GM21529 (cell line): ENCODE measurements around the gene DDX31.

Source experiments
- ATAC-seq: cut with Tn5 transposase; IDR thresholded peaks from one replicate; pipeline ENCODE4 v1.9.1; 2021; ENCODE audit not compliant: unreplicated experiment

DDX31 gene

GRCh38 chr9:132637801-132638200 lies 32.0 kb downstream of the DDX31 start:
- ATAC-seq: no peak

DNA sequence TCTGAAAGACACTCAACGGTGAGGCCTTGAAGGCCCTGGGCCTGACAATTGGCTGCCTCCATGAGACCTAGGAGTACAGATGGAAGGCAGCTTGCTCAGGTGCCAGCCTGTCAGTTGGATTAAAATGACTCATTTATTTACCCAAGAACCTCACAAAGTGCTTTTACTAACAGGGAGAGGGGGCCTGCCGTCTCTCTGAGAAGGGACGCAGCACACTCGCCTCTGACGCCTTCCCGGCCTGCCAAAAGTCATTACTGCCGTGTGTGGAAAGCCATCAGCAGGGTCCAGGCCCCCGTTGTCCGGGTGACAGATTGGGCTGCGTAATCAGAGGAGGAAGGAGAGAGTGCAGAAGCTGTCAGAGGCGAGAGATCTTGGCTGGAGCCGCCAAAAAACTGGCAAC lies 32.4 kb downstream of the DDX31 start:
- ATAC-seq: no peak

DNA sequence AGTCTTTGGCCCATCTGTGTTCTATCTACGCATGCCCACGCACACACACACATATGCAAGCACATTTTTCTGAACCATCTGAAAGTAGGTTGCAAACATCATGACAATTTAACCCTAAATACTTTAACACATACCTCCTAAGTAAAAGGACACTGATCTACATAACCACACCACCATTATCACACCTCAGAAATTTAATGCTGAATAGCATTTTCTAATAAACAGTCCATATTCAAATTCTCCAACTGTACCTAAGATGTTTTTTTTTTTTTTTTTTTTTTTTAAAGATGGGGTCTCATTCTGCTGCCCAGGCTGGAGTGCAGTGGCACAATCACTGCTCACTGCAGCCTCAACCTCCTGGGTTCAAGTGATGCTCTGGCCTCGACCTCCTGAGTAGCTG lies 35.5 kb downstream of the DDX31 start:
- no peak for ATAC-seq

GRCh38 chr9:132632413-132633129 lies 37.2 kb downstream of the DDX31 start:
- ATAC-seq: no peak

DNA sequence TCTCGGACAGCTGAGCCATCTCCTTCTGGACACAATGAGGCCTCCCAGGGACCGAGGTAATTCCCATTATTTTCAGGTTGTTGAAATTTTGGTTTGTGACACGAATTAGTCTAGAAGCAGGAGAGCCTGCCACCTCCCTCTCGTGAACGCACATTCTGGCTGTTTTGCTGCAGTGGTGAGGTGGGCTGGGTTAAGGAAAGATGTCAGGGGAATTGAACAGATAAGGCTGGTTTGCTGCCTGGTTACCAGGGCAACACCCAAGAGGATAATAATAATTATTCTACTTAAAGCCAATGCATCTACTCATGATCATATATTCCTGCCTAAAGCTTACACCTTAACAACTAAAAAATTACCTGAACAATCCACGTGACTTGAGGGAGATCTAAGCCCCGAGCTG lies 38.1 kb downstream of the DDX31 start:
- no peak for ATAC-seq

DNA sequence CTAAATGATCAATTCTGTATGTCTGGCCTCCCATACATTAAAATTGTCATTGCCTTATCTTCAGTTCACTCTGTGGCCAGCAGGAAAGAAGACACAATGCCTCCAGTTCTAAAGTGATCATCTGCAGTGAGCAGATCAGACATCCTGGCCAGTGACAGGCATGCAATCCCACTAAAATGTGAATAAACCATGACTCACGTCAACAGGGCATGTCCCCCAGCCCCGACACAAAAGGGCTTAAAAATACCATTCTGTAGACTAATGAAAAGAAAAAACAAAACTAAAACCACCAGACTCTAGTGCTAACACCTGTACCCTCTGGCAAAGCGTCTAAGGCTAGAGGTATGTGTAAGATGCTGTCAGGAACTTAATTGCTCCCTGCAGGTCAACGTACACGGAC lies 38.5 kb downstream of the DDX31 start:
- ATAC-seq: no peak

- ATAC-seq: no peak
Measured at GRCh38 chr9:132630811-132631210, 39.0 kb downstream of the DDX31 start.

DNA sequence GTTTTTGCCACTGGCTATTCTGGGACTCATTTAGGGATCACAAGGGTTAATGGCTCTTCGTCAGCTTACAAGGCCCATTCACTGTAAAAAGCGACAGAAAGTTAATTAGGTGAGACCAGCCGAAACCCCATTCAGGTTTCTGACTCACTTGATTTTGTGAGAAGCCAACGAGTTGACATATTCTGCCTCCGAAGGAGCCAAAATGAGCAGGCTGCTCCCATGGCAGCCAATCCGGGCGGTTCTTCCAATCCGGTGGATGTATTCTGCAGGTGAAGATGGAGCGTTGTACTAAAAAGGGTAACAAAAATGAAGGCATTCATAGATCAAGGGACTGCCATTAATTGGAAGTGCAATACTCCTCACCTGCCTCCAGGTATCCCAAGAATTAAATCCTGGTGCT lies 39.7 kb downstream of the DDX31 start:
- no peak for ATAC-seq

DNA sequence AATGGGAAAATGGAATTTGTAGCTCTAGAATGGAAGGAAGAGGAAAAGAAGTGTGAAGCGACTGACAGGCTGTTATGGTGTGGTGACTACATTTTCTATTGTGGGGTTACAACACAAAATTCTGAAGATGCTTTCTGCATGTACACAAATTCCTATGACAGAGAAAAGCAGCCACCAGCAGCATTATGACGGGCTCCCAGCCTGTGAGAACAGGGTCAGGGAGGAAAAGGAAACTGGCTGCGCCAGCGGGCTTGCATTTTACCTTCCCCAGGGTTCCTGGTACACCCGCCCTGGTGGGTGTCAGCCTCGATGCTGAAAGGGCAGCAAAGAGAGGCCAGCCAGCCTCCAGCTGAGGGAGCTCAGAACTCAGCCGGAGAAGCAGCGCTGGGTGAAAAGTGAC lies 41.0 kb downstream of the DDX31 start:
- no peak for ATAC-seq

DNA sequence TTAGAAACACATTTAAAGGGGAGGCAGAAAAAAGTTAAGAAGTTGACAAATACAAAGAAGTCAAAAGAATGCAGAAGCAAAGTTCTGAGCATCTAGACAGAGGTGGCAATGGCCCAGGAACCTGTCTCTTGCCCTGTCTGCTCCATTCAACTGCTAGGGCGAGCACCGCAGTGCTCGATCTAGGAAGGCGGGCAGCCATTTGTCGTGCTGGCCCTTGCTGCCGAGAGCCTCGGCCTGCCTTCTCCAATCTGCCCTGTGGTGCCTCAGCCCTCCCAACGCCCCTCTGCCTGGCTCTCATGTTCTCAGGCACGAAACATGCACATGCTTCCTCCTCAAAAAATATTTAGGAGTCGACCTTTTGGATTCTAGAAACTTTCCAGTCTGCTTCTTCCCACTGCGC lies 42.2 kb downstream of the DDX31 start:
- no peak for ATAC-seq

DNA sequence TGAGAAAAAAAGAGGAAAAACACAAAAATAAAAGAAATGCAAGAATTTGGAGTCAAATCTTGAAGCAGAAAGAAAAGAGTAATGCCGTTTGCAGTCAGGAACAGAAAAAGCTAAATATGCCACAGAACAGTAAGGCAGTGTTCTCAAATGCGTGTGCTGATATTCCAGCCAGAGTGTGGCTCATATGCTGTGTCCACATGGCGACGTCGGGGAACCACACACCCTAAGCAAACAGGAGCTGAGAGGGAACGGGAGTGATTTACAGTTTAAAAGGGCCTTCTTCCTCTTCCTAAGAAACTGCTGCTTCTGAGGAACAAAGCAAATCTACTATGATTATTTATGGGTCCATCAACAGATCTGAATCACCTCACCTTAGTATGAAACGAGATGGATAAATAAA lies 42.7 kb downstream of the DDX31 start:
- ATAC-seq: no peak

GRCh38 chr9:132626285-132626684 lies 43.5 kb downstream of the DDX31 start:
- ATAC-seq: no peak

DNA sequence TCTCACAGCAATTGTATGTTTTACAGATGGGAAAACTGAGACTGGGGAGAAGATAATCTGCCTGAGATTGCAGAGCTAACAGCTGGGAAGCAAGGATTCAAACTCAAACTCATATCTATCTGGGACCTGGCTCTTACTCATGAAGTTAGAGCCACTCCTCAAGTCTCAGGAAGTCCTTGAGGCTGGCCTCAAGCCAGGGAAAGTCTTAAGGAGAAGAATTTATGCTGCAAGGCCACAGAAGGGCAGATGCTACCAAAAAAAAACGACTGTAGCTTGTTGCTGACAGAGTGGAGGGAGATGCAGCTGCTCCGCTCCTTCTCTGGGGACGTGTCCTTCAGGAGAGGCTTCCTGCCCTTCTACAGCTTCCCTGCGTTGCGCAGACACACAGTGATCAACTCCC lies 47.6 kb downstream of the DDX31 start:
- no peak for ATAC-seq

GRCh38 chr9:132616725-132617124 lies 53.1 kb downstream of the DDX31 start:
- no peak for ATAC-seq

DNA sequence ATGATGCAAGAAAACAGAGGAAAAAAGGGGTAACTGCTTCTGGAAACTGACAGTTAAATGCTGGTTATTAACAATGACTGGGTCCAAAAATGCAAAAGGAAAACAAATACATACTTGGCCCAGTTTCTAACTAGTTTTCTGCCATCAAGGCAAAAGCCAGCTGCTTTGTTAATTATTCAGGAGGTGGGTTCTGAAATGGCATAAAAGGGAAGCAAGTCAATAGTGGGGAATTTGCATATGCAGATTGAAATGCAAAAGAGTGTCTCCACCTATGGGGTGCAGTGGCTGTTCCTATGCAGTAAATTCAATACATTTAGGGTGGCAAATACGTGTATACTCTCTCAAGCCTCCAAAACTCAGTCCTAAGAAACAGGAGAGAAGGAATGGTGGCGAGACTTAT lies 54.0 kb downstream of the DDX31 start:
- ATAC-seq: no peak

DNA sequence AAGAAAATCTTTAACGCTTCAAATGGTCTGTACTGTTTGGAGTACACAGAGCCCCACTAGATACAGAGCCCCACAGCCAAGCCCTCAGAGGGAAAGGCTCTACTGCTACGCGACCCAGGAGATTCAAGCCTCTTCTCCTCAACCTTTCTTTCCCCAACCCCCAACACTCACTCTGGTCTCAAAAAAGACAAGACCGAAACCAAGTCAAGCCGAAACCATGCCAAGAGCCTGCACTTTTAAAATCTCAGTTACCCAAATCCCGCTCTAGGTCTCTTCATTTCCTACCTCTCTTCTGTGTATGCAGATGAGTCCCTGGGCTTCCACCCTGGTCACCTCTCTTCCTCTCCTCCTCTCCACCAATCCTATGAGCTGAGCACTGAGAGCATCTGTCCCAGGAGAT lies 55.5 kb downstream of the DDX31 start:
- ATAC-seq: no peak

GRCh38 chr9:132610661-132611060 lies 59.1 kb downstream of the DDX31 start:
- ATAC-seq: no peak

GRCh38 chr9:132609829-132610228 lies 60.0 kb downstream of the DDX31 start:
- no peak for ATAC-seq

DNA sequence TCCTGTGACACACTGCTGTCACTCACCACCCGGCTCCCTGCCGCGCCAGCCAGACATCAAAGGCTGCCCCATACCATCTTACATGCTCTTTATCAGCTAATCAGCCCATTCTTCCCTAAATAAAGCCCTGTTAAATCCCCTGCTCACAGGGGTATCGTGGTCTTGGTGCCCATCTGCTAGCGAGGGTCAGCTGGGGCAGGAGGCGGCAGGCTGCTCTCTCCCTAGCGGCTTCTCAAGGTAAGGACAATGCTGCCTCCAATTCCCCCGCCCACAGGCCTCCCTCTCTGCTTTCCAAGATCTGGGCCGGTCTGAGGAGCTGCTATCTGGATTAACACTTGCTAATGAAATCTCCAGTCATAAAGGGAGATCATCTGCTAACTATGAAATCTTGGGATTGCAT lies 60.6 kb downstream of the DDX31 start:
- no peak for ATAC-seq

- no peak for ATAC-seq
Measured at GRCh38 chr9:132606066-132606465, 63.7 kb downstream of the DDX31 start.

DNA sequence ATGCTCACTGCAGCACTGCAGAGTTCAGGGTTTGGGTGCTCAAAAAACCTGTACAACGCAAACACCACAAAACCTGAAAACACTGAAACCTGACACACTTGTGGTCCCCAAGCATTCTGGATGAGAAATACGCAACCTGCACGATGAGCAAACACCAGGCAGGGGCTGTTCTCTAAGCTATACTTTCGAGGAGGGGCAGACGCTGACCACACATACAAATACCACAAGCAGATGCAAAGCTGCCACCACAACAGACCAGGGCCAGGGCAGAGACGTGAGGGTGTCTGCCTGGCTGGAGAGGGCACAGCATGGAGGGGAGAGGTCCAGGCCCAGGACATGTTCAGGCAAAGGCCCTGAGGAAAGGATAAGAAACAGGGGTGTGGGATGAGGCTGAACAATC lies 64.4 kb downstream of the DDX31 start:
- no peak for ATAC-seq

GRCh38 chr9:132602207-132602606 lies 67.6 kb downstream of the DDX31 start:
- no peak for ATAC-seq

DNA sequence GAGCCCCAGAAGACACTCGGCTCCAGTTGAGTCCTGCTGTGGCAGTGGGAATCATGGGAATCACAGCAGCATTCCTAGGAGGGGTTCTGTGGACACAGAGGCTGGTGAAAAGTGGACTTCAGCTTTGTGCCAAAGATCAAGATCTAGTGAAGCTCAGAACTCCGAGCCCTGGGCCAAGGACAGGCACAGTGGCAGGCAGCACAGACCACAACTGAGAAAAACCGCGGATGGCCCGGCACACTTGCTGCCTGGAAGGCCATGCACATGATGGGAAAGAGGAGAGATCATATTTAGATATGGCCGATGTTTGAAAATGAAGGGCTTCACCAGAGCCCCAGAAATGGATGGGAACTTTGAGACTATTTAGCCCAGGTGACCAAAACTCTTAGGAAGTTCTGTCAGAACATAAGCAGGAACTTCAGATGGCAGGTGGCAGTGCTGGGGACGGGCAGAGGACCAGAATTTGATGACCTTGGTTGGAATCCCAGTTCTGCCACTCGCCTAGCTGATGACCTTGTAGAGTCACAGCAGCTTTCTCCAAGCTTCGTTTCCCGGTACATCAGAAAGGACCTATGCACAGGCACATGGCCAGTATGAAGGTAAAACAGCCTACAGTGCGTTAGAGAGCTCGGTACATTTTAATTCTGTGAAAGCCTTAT lies 69.3 kb downstream of the DDX31 start:
- ATAC-seq: no peak
